Trophoblast cell (in vitro differentiated cells and primary cell): Measurements from ENCODE around the gene PREX1.

Source experiments
- DNase-seq, 2 donors: peaks; one replicate each; pipeline ENCODE4 v3.0.0-alpha.2; 2016
- H2AFZ ChIP-seq: 2 replicates; pipeline ENCODE4 v1.6.1; 2013; ENCODE audit warnings: low read length, moderate library complexity, mild to moderate bottlenecking; ENCODE audit not compliant: insufficient read depth, poor library complexity
- H2AK5ac ChIP-seq: 2 replicates; pipeline ENCODE4 v1.6.1; 2013; ENCODE audit warnings: mild to moderate bottlenecking, low read length
- H2BK120ac ChIP-seq: 2 replicates; pipeline ENCODE4 v1.6.1; 2013; ENCODE audit warnings: low read length, mild to moderate bottlenecking, moderate library complexity; ENCODE audit not compliant: insufficient read depth, poor library complexity
- H2BK12ac ChIP-seq: 2 replicates; pipeline ENCODE4 v1.6.1; 2013; ENCODE audit warnings: mild to moderate bottlenecking, low read length, moderate library complexity
- H2BK5ac ChIP-seq: 2 replicates; pipeline ENCODE4 v1.6.1; 2013; ENCODE audit warnings: low read length, low read depth, moderate library complexity, mild to moderate bottlenecking; ENCODE audit not compliant: poor library complexity
- H3K14ac ChIP-seq: 2 replicates; pipeline ENCODE4 v1.6.1; 2013; ENCODE audit warnings: mild to moderate bottlenecking, low read length
- H3K18ac ChIP-seq: 2 replicates; pipeline ENCODE4 v1.6.1; 2013; ENCODE audit warnings: mild to moderate bottlenecking, low read length
- H3K23ac ChIP-seq: 2 replicates; pipeline ENCODE4 v1.6.1; 2013; ENCODE audit warnings: low read length
- H3K27ac ChIP-seq: 2 replicates; pipeline ENCODE4 v1.5.1; 2013; ENCODE audit warnings: low read depth, mild to moderate bottlenecking, inconsistent platforms, low read length, moderate library complexity
- H3K27me3 ChIP-seq: 2 replicates; pipeline ENCODE4 v1.6.1; 2013; ENCODE audit warnings: inconsistent platforms, mild to moderate bottlenecking, low read length, moderate library complexity; ENCODE audit not compliant: insufficient read depth
- H3K36me3 ChIP-seq, 2 experiments: 1 replicate in 1 of 2; 2 replicates in 1 of 2; pipeline ENCODE4 v1.6.1; 2013; ENCODE audit warnings: low read length in 2 of 2, mild to moderate bottlenecking in 2 of 2, moderate library complexity in 1 of 2; ENCODE audit not compliant: insufficient read depth in 2 of 2, control insufficient read depth in 1 of 2
- H3K4ac ChIP-seq: 2 replicates; pipeline ENCODE4 v1.6.1; 2013; ENCODE audit warnings: low read depth, mild to moderate bottlenecking, low read length, moderate library complexity
- H3K4me1 ChIP-seq, 2 experiments: 1 replicate in 1 of 2; 2 replicates in 1 of 2; pipeline ENCODE4 v1.6.1; 2013; ENCODE audit warnings: low read length in 2 of 2, mild to moderate bottlenecking in 2 of 2, moderate library complexity in 1 of 2; ENCODE audit not compliant: insufficient read depth in 2 of 2, control insufficient read depth in 1 of 2
- H3K4me2 ChIP-seq: 2 replicates; pipeline ENCODE4 v1.6.1; 2013; ENCODE audit warnings: inconsistent platforms, mild to moderate bottlenecking, low read length, moderate library complexity
- H3K4me3 ChIP-seq: 2 replicates; pipeline ENCODE4 v1.5.1; 2013; ENCODE audit warnings: mild to moderate bottlenecking, low read depth, low read length, inconsistent platforms
- H3K79me1 ChIP-seq: one replicate; pipeline ENCODE4 v1.6.1; 2013; ENCODE audit warnings: low read length
- H3K79me2 ChIP-seq: 2 replicates; pipeline ENCODE4 v1.6.1; 2013; ENCODE audit warnings: low read length, mild to moderate bottlenecking; ENCODE audit not compliant: control insufficient read depth, insufficient read depth, poor library complexity
- H3K9ac ChIP-seq: 2 replicates; pipeline ENCODE4 v1.6.1; 2013; ENCODE audit warnings: mild to moderate bottlenecking, low read length
- H3K9me3 ChIP-seq: 2 replicates; pipeline ENCODE4 v1.6.1; 2013; ENCODE audit warnings: low read depth, mild to moderate bottlenecking, control low read depth, inconsistent platforms, low read length; ENCODE audit not compliant: insufficient read depth
- H4K12ac ChIP-seq: 2 replicates; pipeline ENCODE4 v1.6.1; 2013; ENCODE audit warnings: low read depth, mild to moderate bottlenecking, low read length, moderate library complexity
- H4K8ac ChIP-seq: 2 replicates; pipeline ENCODE4 v1.6.1; 2013; ENCODE audit warnings: low read depth, mild to moderate bottlenecking, low read length, moderate library complexity
- H4K91ac ChIP-seq: one replicate; pipeline ENCODE4 v1.6.1; 2013; ENCODE audit warnings: low read depth, mild to moderate bottlenecking, low read length, moderate library complexity
- WGBS: extraction: QIAGEN DNeasy Blood & Tissue Kit; methylation state at CpG from one replicate; pipeline ENCODE4 v1.1.7; 2013; ENCODE audit warnings: missing lambda C conversion rate; ENCODE audit not compliant: insufficient read length, insufficient coverage; ENCODE audit errors: extremely low coverage; 5-methylcytosine and 5-hydroxymethylcytosine counted together

The PREX1 gene

GRCh38 chr20:48816282-48817205 lies 11.3 kb downstream of the PREX1 start:
- Histone ChIP-seq H3K9ac (no peak overlapping the region), H3K18ac (no peak overlapping the region), H3K9me3 (peaks cover 2% of the 10 kb centered on the region), H3K36me3 (peaks cover 0 to 1% of the 10 kb centered on the region in 2 experiments), H3K27me3 (no peaks in the 10 kb centered on the region), H3K27ac (no peak overlapping the region), H4K12ac (no peak overlapping the region), H3K4me2 (no peak overlapping the region), H2BK120ac (no peak overlapping the region), H2BK5ac (no peak overlapping the region), H2AFZ (no peak overlapping the region), H3K4ac (no peak overlapping the region), H3K4me1 (peaks cover 0 to 2% of the 10 kb centered on the region in 2 experiments), H4K91ac (no peak overlapping the region), H4K8ac (no peak overlapping the region), H3K14ac (no peak overlapping the region), H3K23ac (no peak overlapping the region), H3K79me2 (no peaks in the 10 kb centered on the region), H2BK12ac (no peak overlapping the region), H3K79me1 (no peaks in the 10 kb centered on the region), H2AK5ac (no peak overlapping the region), H3K4me3 (no peak overlapping the region)
- WGBS: no CpG with 5 or more reads among the region's 14 CpGs
- DNase-seq: no peak

- Histone ChIP-seq H3K18ac (no peak overlapping the region), H3K4ac (no peak overlapping the region), H3K36me3 (peaks cover 0 to 1% of the 10 kb centered on the region in 2 experiments), H2AK5ac (no peak overlapping the region), H3K27me3 (no peaks in the 10 kb centered on the region), H3K4me2 (no peak overlapping the region), H3K23ac (no peak overlapping the region), H3K9me3 (peaks cover 2% of the 10 kb centered on the region), H2BK12ac (no peak overlapping the region), H3K79me1 (no peaks in the 10 kb centered on the region), H2AFZ (no peak overlapping the region), H4K8ac (no peak overlapping the region), H3K79me2 (no peaks in the 10 kb centered on the region), H2BK120ac (no peak overlapping the region), H4K91ac (no peak overlapping the region), H2BK5ac (no peak overlapping the region), H4K12ac (no peak overlapping the region), H3K4me3 (no peak overlapping the region), H3K4me1 (peaks cover 0 to 2% of the 10 kb centered on the region in 2 experiments), H3K14ac (no peak overlapping the region), H3K27ac (no peak overlapping the region), H3K9ac (no peak overlapping the region)
- no CpG with 5 or more reads among the region's 12 CpGs for WGBS
- DNase-seq: no peak
Observed at GRCh38 chr20:48815537-48815936, 12.3 kb downstream of the PREX1 start.

- no peak overlapping the region for H3K14ac ChIP-seq
- H3K18ac ChIP-seq: no peak overlapping the region
- H3K9ac ChIP-seq: no peak overlapping the region
- H2BK120ac ChIP-seq: no peak overlapping the region
- peaks cover 2% of the 10 kb centered on the region for H3K9me3 ChIP-seq
- no peak overlapping the region for H3K4me2 ChIP-seq
- H4K91ac ChIP-seq: no peak overlapping the region
- H3K4ac ChIP-seq: no peak overlapping the region
- H2BK5ac ChIP-seq: no peak overlapping the region
- DNase-seq: no peak
- WGBS: no CpG with 5 or more reads among the region's 5 CpGs
- H4K8ac ChIP-seq: no peak overlapping the region
- no peak overlapping the region for H3K27ac ChIP-seq
- no peak overlapping the region for H2AFZ ChIP-seq
- no peak overlapping the region for H3K23ac ChIP-seq
- H2AK5ac ChIP-seq: no peak overlapping the region
- peaks cover 0 to 1% of the 10 kb centered on the region in 2 experiments for H3K36me3 ChIP-seq
- no peaks in the 10 kb centered on the region for H3K79me2 ChIP-seq
- no peaks in the 10 kb centered on the region for H3K27me3 ChIP-seq
- H3K4me1 ChIP-seq: peaks cover 0 to 2% of the 10 kb centered on the region in 2 experiments
- H3K4me3 ChIP-seq: no peak overlapping the region
- H4K12ac ChIP-seq: no peak overlapping the region
- no peak overlapping the region for H2BK12ac ChIP-seq
- H3K79me1 ChIP-seq: no peaks in the 10 kb centered on the region
Observed at GRCh38 chr20:48814633-48815032, 13.2 kb downstream of the PREX1 start.

DNA sequence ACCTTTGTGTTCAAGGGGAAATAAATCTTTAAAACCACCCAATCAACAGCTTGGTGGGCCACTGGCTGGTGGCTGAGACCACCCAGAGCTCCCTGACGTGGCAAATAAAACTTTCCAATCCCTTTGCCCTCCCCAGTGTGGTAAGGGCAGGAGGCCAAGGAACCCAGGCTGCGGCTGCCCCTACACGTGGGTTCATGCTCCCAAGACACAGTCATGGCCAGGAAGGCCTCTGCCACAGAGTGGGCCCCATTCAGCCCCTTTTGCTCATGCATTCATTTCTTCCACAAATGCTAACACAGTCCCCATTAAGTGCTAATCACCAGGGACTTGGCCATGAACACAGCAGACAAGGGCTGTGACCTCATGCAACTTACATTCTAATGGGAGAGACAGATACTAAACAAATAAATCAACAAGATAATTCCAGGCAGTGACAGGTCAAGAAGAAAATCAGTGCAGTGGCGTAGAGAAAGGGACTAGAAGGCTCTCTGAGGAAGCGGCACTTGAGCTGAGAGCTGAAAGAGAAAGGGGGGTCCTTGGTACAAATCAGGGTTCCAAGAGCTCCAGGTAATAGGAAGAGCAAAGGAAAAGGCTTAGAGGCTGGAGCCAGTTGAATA lies 13.8 kb downstream of the PREX1 start:
- Histone ChIP-seq H3K4ac (no peak overlapping the region), H2AFZ (no peak overlapping the region), H3K4me3 (no peak overlapping the region), H3K9ac (no peak overlapping the region), H3K27ac (no peak overlapping the region), H2BK120ac (no peak overlapping the region), H2AK5ac (no peak overlapping the region), H3K18ac (no peak overlapping the region), H4K8ac (no peak overlapping the region), H2BK5ac (no peak overlapping the region), H4K91ac (no peak overlapping the region), H4K12ac (no peak overlapping the region), H3K79me1 (no peaks in the 10 kb centered on the region), H3K23ac (no peak overlapping the region), H3K36me3 (peaks cover 0 to 1% of the 10 kb centered on the region in 2 experiments), H2BK12ac (no peak overlapping the region), H3K79me2 (no peaks in the 10 kb centered on the region), H3K4me1 (peaks cover 0 to 2% of the 10 kb centered on the region in 2 experiments), H3K4me2 (no peak overlapping the region), H3K27me3 (no peaks in the 10 kb centered on the region), H3K9me3 (peaks cover 2% of the 10 kb centered on the region), H3K14ac (no peak overlapping the region)
- DNase-seq: no peak
- no CpG with 5 or more reads among the region's 5 CpGs for WGBS
